SK-N-SH (cell line): Measurements from ENCODE around the gene RAB15. TPM values are rescaled to one million over a fixed set of nuclear protein-coding genes. Genes with fewer than 3 reads are reported as not detected.

Experiments
- CTCF ChIA-PET: fragments of 300-600, 350-600 bp; formaldehyde crosslinking; extraction: SDS; loops from one replicate; lab custom pipeline; 2021; lab: Yijun Ruan, JAX
- POLR2A ChIA-PET: fragments of 350-600 bp; sonication (Branson Sonifier 250); formaldehyde crosslinking; extraction: SDS; loops from one replicate; lab custom pipeline; 2020; ENCODE audit warnings: antibody characterized with exemption, inconsistent platforms; lab: Yijun Ruan, JAX
- DNase-seq: peaks from one replicate; pipeline ENCODE4 v3.0.0; 2012
- H2AFZ ChIP-seq: fragments of 200-600 bp; sonication (generic); 2 replicates; pipeline ENCODE4 v1.8.1; 2016; ENCODE audit warnings: antibody characterized with exemption, mild to moderate bottlenecking, low read depth
- H3F3A ChIP-seq: fragments of 200-600 bp; sonication (generic); replicated peaks from 2 replicates; pipeline ENCODE3; 2016; ENCODE audit warnings: antibody characterized with exemption, mild to moderate bottlenecking; ENCODE audit not compliant: insufficient read depth
- H3K27ac ChIP-seq, 2 experiments: fragments of 200-500 bp in 1 of 2; fragments of 200-600 bp in 1 of 2; sonication (Bioruptor generic) in 1 of 2; sonication (generic), shearing (Covaris generic) in 1 of 2; 2 replicates each; pipeline versions ENCODE4 v1.5.1 to v1.6.1; 2014 to 2016; ENCODE audit warnings: low read depth in 2 of 2, inconsistent platforms in 1 of 2, low read length in 1 of 2, mild to moderate bottlenecking in 1 of 2, mixed read lengths in 1 of 2
- H3K27me3 ChIP-seq: fragments of 200-600 bp; sonication (generic), shearing (Covaris generic); 2 replicates; pipeline ENCODE4 v1.6.1; 2016; ENCODE audit warnings: mixed run types; ENCODE audit not compliant: insufficient read depth
- H3K36me3 ChIP-seq, 2 experiments: fragments of 200-500 bp in 1 of 2; fragments of 200-600 bp in 1 of 2; sonication (Bioruptor generic) in 1 of 2; sonication (generic) in 1 of 2; replicated peaks in 1 of 2; 2 replicates each; pipeline versions ENCODE3 to v1.5.1; 2014 to 2016; ENCODE audit warnings: low read length in 1 of 2, mild to moderate bottlenecking in 1 of 2; ENCODE audit not compliant: insufficient read depth in 2 of 2, control insufficient read depth in 1 of 2
- H3K4me1 ChIP-seq, 2 experiments: fragments of 200-500 bp in 1 of 2; fragments of 200-600 bp in 1 of 2; sonication (Bioruptor generic) in 1 of 2; sonication (generic), shearing (Covaris generic) in 1 of 2; 2 replicates each; pipeline versions ENCODE4 v1.5.1 to v1.6.1; 2014 to 2016; ENCODE audit warnings: low read depth in 1 of 2, low read length in 1 of 2, mixed run types in 1 of 2; ENCODE audit not compliant: insufficient read depth in 2 of 2, control insufficient read depth in 1 of 2
- H3K4me2 ChIP-seq: fragments of 200-600 bp; sonication (generic), shearing (Covaris generic); 2 replicates; pipeline ENCODE4 v1.6.1; 2017; ENCODE audit warnings: mixed run types
- H3K4me3 ChIP-seq, 2 experiments: fragments of 200-500 bp in 1 of 2; fragments of 200-600 bp in 1 of 2; sonication (Bioruptor generic) in 1 of 2; sonication (generic), shearing (Covaris generic) in 1 of 2; 2 replicates each; pipeline versions ENCODE4 v1.5.1 to v1.8.1; 2014 to 2016; ENCODE audit warnings: low read depth in 2 of 2, inconsistent platforms in 1 of 2, low read length in 1 of 2, mild to moderate bottlenecking in 1 of 2, mixed read lengths in 1 of 2, moderate library complexity in 1 of 2
- H3K79me2 ChIP-seq: fragments of 200-600 bp; sonication (generic); 2 replicates; pipeline ENCODE4 v1.8.1; 2017; ENCODE audit warnings: mild to moderate bottlenecking; ENCODE audit not compliant: insufficient read depth
- H3K9ac ChIP-seq: fragments of 200-600 bp; sonication (generic); 2 replicates; pipeline ENCODE4 v1.6.1; 2017; ENCODE audit warnings: mixed run types
- H3K9me2 ChIP-seq: fragments of 200-600 bp; sonication (generic); 2 replicates; pipeline ENCODE4 v1.6.1; 2017; ENCODE audit warnings: mixed run types
- H3K9me3 ChIP-seq: fragments of 200-600 bp; sonication (generic); 2 replicates; pipeline ENCODE4 v1.6.1; 2017; ENCODE audit warnings: mixed run types, mild to moderate bottlenecking, moderate library complexity
- H4K20me1 ChIP-seq: fragments of 200-600 bp; sonication (generic); 2 replicates; pipeline ENCODE4 v1.6.1; 2017; ENCODE audit warnings: mild to moderate bottlenecking, mixed run types; ENCODE audit not compliant: insufficient read depth
- CHD2 ChIP-seq: fragments of 150-350 bp; IDR thresholded peaks from 2 replicates; pipeline ENCODE4 v1.6.1; 2018; ENCODE audit warnings: low read length; ENCODE audit not compliant: partially characterized antibody
- ELF1 ChIP-seq: IDR thresholded peaks from 2 replicates; pipeline ENCODE4 v1.4.0; 2012
- EZH2phosphoT487 ChIP-seq: fragments of 200-600 bp; sonication (generic); IDR thresholded peaks from 2 replicates; pipeline ENCODE4 v1.6.1; 2017; ENCODE audit warnings: low read depth, mixed run types, mild to moderate bottlenecking, antibody characterized with exemption, moderate library complexity, borderline replicate concordance
- FOSL2 ChIP-seq: IDR thresholded peaks from 2 replicates; pipeline ENCODE4 v1.4.0; 2012; ENCODE audit warnings: low read depth, mild to moderate bottlenecking, moderate library complexity, borderline replicate concordance
- FOXJ3 ChIP-seq: sonication (generic); formaldehyde crosslinking; IDR thresholded peaks from 2 replicates; pipeline ENCODE4 v1.5.1; 2020; ENCODE audit warnings: mild to moderate bottlenecking, missing genetic modification reagents
- GATA2 ChIP-seq: sonication (generic); formaldehyde crosslinking; IDR thresholded peaks from 2 replicates; pipeline ENCODE4 v1.5.0; 2020; ENCODE audit warnings: mild to moderate bottlenecking, missing genetic modification reagents
- JUND ChIP-seq: IDR thresholded peaks from 2 replicates; pipeline ENCODE4 v1.4.0; 2012
- NFIC ChIP-seq: IDR thresholded peaks from 2 replicates; pipeline ENCODE4 v1.4.0; 2012; ENCODE audit warnings: borderline replicate concordance
- NRF1 ChIP-seq: IDR thresholded peaks from 2 replicates; pipeline ENCODE4 v1.6.1; 2012; ENCODE audit warnings: low read depth, mild to moderate bottlenecking, low read length
- POLR2AphosphoS5 ChIP-seq: IDR thresholded peaks from 2 replicates; pipeline ENCODE4 v1.6.1; 2012; ENCODE audit warnings: low read depth, low read length
- RCOR1 ChIP-seq: fragments of 150-350 bp; IDR thresholded peaks from 2 replicates; pipeline ENCODE4 v1.6.1; 2017; ENCODE audit warnings: antibody characterized with exemption, low read length
- SIN3A ChIP-seq: IDR thresholded peaks from 2 replicates; pipeline ENCODE4 v1.6.1; 2012; ENCODE audit warnings: low read depth, mild to moderate bottlenecking, low read length, moderate library complexity, borderline replicate concordance
- TCF12 ChIP-seq: IDR thresholded peaks from 2 replicates; pipeline ENCODE4 v1.4.0; 2012
- YY1 ChIP-seq: IDR thresholded peaks from 2 replicates; pipeline ENCODE4 v1.4.0; 2012; ENCODE audit warnings: low read depth, mild to moderate bottlenecking
- WGBS: methylation state at CpG from one replicate; pipeline ENCODE4 v1.1.6; 2017; ENCODE audit warnings: low lambda C conversion rate; 5-methylcytosine and 5-hydroxymethylcytosine counted together
- polyA plus RNA-seq, 3 experiments: library from polyadenylated mRNA; depleted of rRNA; stranded (reverse); fragments of >200 nt; gene quantifications; 2 replicates each; pipeline ENCODE4 v1.2.3, GENCODE V29; 2012
- TF ChIP-seq, protein P1 (sequence below): fragments of 200-600 bp; sonication (generic); IDR thresholded peaks from 2 replicates; pipeline ENCODE4 v1.6.1; 2017; ENCODE audit warnings: antibody characterized with exemption, mild to moderate bottlenecking, moderate library complexity
- TF ChIP-seq, protein P2 (sequence below): IDR thresholded peaks from 2 replicates; pipeline ENCODE4 v1.4.0; 2012; ENCODE audit warnings: low read depth, borderline replicate concordance
- TF ChIP-seq, protein P3 (sequence below): IDR thresholded peaks from 2 replicates; pipeline ENCODE4 v1.4.0; 2012; ENCODE audit warnings: low read depth
- TF ChIP-seq, protein P4 (sequence below): IDR thresholded peaks from 2 replicates; pipeline ENCODE4 v1.4.0; 2012; ENCODE audit warnings: low read depth, borderline replicate concordance
- TF ChIP-seq, protein P5 (sequence below): fragments of 150-350 bp; IDR thresholded peaks from 2 replicates; pipeline ENCODE4 v1.6.1; 2017; ENCODE audit warnings: antibody characterized with exemption, low read length, low read depth, borderline replicate concordance

Gene RAB15
- polyA plus RNA-seq, 1 of the 3 experiments (the other 2 are of a cell fraction): 14.2 TPM

DNA sequence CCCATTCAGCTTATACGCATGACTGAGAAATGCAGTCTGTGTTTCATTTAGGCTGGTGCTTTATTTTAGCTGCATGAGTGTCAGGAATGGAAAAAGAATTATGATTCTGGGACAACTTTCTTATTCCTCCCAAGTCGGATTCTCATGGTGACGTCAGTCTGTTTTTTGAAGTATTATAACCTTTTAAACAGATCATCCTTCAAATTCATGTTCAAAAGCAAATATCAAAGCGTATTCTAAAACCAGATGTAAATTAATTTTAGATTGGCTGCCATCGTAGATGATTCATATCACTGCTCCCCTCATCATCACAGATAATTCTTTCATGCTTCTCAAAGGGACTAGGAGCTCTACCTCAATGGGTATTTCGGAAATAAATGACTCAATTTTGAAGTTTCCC, 29.6 kb upstream of the RAB15 start:
- ChIA-PET CTCF (interaction anchor here (1.6 to 4.5 kb wide), 2 partner anchors 15 to 18 kb away, joined by 6 to 23 read pairs; partner anchors contain the start of gene FNTB), POLR2A (no interaction called here)
- Histone ChIP-seq H3K27ac (no peak overlapping the region), H3K9ac (no peak overlapping the region), H2AFZ (no peak overlapping the region), H3K9me2 (no peaks in the 10 kb centered on the region), H3K4me3 (no peak overlapping the region), H3K36me3 (peaks cover 0 to 6% of the 10 kb centered on the region in 2 experiments), H3K9me3 (no peaks in the 10 kb centered on the region), H4K20me1 (no peaks in the 10 kb centered on the region), H3K79me2 (peaks cover 18% of the 10 kb centered on the region; the same call in 1 of the 2 replicates), H3K4me1 (no peaks in the 10 kb centered on the region; a peak in 1 of 4 replicates), H3K4me2 (no peak overlapping the region), H3K27me3 (no peaks in the 10 kb centered on the region), H3F3A (peaks cover 5% of the 10 kb centered on the region)
- no peak for DNase-seq
- WGBS: 97% methylated on average over 6 of the region's 6 CpGs
- TF ChIP-seq GATA2 (CRISPR knock-in tag) (no peak), SIN3A (no peak), NFIC (no peak), JUND (no peak)
- TF ChIP-seq, protein P1, sequence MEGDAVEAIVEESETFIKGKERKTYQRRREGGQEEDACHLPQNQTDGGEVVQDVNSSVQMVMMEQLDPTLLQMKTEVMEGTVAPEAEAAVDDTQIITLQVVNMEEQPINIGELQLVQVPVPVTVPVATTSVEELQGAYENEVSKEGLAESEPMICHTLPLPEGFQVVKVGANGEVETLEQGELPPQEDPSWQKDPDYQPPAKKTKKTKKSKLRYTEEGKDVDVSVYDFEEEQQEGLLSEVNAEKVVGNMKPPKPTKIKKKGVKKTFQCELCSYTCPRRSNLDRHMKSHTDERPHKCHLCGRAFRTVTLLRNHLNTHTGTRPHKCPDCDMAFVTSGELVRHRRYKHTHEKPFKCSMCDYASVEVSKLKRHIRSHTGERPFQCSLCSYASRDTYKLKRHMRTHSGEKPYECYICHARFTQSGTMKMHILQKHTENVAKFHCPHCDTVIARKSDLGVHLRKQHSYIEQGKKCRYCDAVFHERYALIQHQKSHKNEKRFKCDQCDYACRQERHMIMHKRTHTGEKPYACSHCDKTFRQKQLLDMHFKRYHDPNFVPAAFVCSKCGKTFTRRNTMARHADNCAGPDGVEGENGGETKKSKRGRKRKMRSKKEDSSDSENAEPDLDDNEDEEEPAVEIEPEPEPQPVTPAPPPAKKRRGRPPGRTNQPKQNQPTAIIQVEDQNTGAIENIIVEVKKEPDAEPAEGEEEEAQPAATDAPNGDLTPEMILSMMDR: no peak

DNA sequence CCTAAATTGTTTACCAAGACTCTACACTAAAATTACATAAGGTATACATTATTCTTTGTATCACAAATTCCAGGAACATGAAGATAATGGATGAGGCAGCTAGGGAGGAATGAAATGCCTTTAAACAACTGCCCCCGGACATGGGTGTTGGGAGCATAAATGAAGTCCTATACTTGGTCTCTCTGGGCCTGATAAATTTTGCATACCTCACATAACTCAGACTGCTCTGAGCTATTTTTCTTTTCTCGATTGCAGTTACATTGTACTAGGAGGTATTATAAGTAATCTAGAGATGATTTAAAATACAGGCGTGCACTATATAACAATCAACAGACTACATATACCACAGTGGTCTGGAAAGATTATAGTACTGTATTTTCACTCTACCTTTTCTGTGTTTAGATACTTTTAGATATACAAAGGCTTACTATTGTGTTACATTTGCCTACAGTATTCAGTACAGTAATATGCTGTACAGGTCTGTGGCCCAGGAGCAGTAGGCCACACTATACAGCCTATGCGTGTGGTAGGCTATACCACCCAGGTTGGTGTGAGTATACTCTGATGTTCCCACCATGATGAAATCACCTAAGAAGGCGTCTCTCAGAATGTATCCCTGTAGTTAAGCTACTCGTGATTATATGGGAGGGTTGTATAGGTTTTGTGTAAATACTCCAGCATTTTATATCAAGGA, 28.9 kb upstream of the RAB15 start:
- no peaks in the 10 kb centered on the region for H3K27me3 ChIP-seq
- no peak overlapping the region for H3K4me2 ChIP-seq
- no peak for DNase-seq
- H4K20me1 ChIP-seq: no peaks in the 10 kb centered on the region
- H3K9ac ChIP-seq: no peak overlapping the region
- peaks cover 0 to 6% of the 10 kb centered on the region in 2 experiments for H3K36me3 ChIP-seq
- H3K27ac ChIP-seq: no peak overlapping the region
- 84% methylated on average over 6 of the region's 6 CpGs for WGBS
- POLR2A ChIA-PET: no interaction called here
- no peak overlapping the region for H2AFZ ChIP-seq
- no peaks in the 10 kb centered on the region for H3K9me3 ChIP-seq
- no peak overlapping the region for H3K4me3 ChIP-seq
- peaks cover 25% of the 10 kb centered on the region for H3K79me2 ChIP-seq
- peaks cover 5% of the 10 kb centered on the region for H3F3A ChIP-seq
- H3K4me1 ChIP-seq: no peaks in the 10 kb centered on the region; a peak in 1 of 4 replicates
- H3K9me2 ChIP-seq: no peaks in the 10 kb centered on the region
- CTCF ChIA-PET: interaction anchor here (1.6 to 4.5 kb wide), 2 partner anchors 14 to 19 kb away, joined by 6 to 23 read pairs; partner anchors contain the start of gene FNTB
- TF ChIP-seq EZH2phosphoT487 (no peak), FOXJ3 (CRISPR knock-in tag) (no peak), ELF1 (no peak), JUND (no peak), CHD2 (no peak), SIN3A (no peak), TCF12 (no peak), YY1 (no peak), FOSL2 (no peak), NRF1 (no peak), RCOR1 (no peak), POLR2AphosphoS5 (no peak)
- TF ChIP-seq, protein P2, sequence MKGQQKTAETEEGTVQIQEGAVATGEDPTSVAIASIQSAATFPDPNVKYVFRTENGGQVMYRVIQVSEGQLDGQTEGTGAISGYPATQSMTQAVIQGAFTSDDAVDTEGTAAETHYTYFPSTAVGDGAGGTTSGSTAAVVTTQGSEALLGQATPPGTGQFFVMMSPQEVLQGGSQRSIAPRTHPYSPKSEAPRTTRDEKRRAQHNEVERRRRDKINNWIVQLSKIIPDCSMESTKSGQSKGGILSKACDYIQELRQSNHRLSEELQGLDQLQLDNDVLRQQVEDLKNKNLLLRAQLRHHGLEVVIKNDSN: no peak
- TF ChIP-seq, protein P3, sequence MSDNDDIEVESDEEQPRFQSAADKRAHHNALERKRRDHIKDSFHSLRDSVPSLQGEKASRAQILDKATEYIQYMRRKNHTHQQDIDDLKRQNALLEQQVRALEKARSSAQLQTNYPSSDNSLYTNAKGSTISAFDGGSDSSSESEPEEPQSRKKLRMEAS: no peak
- TF ChIP-seq, protein P4, sequence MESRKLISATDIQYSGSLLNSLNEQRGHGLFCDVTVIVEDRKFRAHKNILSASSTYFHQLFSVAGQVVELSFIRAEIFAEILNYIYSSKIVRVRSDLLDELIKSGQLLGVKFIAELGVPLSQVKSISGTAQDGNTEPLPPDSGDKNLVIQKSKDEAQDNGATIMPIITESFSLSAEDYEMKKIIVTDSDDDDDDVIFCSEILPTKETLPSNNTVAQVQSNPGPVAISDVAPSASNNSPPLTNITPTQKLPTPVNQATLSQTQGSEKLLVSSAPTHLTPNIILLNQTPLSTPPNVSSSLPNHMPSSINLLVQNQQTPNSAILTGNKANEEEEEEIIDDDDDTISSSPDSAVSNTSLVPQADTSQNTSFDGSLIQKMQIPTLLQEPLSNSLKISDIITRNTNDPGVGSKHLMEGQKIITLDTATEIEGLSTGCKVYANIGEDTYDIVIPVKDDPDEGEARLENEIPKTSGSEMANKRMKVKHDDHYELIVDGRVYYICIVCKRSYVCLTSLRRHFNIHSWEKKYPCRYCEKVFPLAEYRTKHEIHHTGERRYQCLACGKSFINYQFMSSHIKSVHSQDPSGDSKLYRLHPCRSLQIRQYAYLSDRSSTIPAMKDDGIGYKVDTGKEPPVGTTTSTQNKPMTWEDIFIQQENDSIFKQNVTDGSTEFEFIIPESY: no peak
- TF ChIP-seq, protein P1: no peak
- TF ChIP-seq, protein P5, sequence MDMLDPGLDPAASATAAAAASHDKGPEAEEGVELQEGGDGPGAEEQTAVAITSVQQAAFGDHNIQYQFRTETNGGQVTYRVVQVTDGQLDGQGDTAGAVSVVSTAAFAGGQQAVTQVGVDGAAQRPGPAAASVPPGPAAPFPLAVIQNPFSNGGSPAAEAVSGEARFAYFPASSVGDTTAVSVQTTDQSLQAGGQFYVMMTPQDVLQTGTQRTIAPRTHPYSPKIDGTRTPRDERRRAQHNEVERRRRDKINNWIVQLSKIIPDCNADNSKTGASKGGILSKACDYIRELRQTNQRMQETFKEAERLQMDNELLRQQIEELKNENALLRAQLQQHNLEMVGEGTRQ: no peak
